Psoas muscle (tissue), 8 donors: Measurements from ENCODE around the gene KRAS. TPM values are rescaled to one million over a fixed set of nuclear protein-coding genes. Genes with fewer than 3 reads are reported as not detected.

Source experiments
- ATAC-seq, 4 donors: fragments of 200-7000 bp; cut with Tn5 transposase; one replicate each; pipeline ENCODE4 v1.9.1; 2020; ENCODE audit warnings: moderate library complexity in 3 of 4, mild to moderate bottlenecking in 2 of 4
- DNase-seq, 2 donors: peaks; one replicate each; pipeline ENCODE4 v3.0.0-alpha.2; 2020
- H3K27ac ChIP-seq: fragments of 200-600 bp; one replicate; pipeline ENCODE4 v1.8.0; 2022
- H3K27me3 ChIP-seq, 3 donors: fragments of 200-600 bp in 1 of 3; one replicate each; pipeline versions ENCODE4 v1.6.1 to v1.8.0; 2013 to 2022; ENCODE audit warnings: low read length in 2 of 3, mild to moderate bottlenecking in 2 of 3, moderate library complexity in 1 of 3; ENCODE audit not compliant: insufficient read depth in 3 of 3
- H3K36me3 ChIP-seq, 2 donors: fragments of 200-600 bp in 1 of 2; one replicate each; pipeline versions ENCODE4 v1.6.1 to v1.8.0; 2013 to 2022; ENCODE audit warnings: low read depth in 1 of 2, mild to moderate bottlenecking in 1 of 2, moderate library complexity in 1 of 2; ENCODE audit not compliant: insufficient read depth in 1 of 2
- H3K4me1 ChIP-seq: fragments of 200-600 bp; one replicate; pipeline ENCODE4 v1.8.0; 2022
- H3K4me3 ChIP-seq: fragments of 200-600 bp; one replicate; pipeline ENCODE4 v1.8.0; 2022; ENCODE audit warnings: mild to moderate bottlenecking
- H3K9me3 ChIP-seq: fragments of 200-600 bp; one replicate; pipeline ENCODE4 v1.8.0; 2022
- WGBS, 3 donors: extraction: QIAGEN DNeasy Blood & Tissue Kit; methylation state at CpG; one replicate each; pipeline versions ENCODE4 v1.1.6 to v1.1.7; 2013; 5-methylcytosine and 5-hydroxymethylcytosine counted together
- intact Hi-C, 2 donors: fragments of 100-400 bp; cut with DNase I; formaldehyde crosslinking; loops; one replicate each; pipeline versions ENCODE4 v1.11.0 to v1.14.2; 2022
- polyA plus RNA-seq, 3 donors: library from polyadenylated mRNA; stranded (reverse); fragments of 200-250 nt; gene quantifications; one replicate each; pipeline ENCODE4 v1.2.3, GENCODE V29; 2013
- total RNA-seq, 4 donors: library from RNA; stranded (reverse); fragmentation: NEBNext Ultra II Directional in 2 of 4; extraction: Animal tissue kit (Norgen Biotek cat#: 25700) in 2 of 4; gene quantifications; one replicate each; pipeline versions ENCODE4 v1.2.1 to v1.2.4, GENCODE V29; 2021 to 2023
- TF ChIP-seq, protein P1 (sequence below): fragments of 200-600 bp; IDR thresholded peaks from one replicate; pipeline ENCODE4 v1.8.0; 2022; ENCODE audit warnings: antibody characterized with exemption
- donor health status: healthy with polysubstance abuse.
- donor health status: DM: no; HTN: no; CAD: no; lungs with moderate emphysema.
- donor health status: Bipolar disorder and iron deficiency.
- donor health status: healthy.
- donor health status: DM: yes; HTN: yes; CAD: no.
- donor health status: DM: no; HTN: no; CAD: no.
- donor health status: DM: no; HTN: no; CAD: no.
- donor health status: DM: yes; HTN: yes; CAD: no.

KRAS gene
- total and polyA plus RNA-seq, 7 donors: 5.2 to 18.0 (median 12.3) TPM

DNA sequence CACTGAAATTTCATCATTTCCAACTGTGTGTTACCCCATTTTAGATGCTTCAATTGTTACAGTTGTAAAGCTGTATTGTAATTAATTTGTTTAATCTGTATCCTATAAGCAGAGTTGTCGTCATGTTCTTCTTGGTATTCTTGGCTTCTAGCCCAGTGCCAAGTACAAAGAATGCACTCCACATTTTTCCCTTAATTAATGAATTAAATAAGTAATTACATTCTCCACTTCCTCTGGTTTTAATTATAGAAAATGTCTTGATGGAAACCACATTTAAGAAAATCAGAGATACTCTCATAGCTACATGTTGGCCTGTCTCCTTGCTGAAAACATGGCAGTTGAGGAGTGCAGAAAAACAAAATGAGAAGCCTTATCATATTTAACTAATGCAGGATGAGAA lies 56.5 kb downstream of the KRAS start:
- H3K36me3 ChIP-seq: peaks cover 0 to 4% of the 10 kb centered on the region in 2 donors
- H3K9me3 ChIP-seq: no peaks in the 10 kb centered on the region
- 18 to 19% (median 18%) methylated on average over 1 of the region's 1 CpG for WGBS, 3 donors
- H3K27me3 ChIP-seq: no peaks in the 10 kb centered on the region
- no peak for DNase-seq
- peak overlapping the region; percentile 92 for H3K4me3 ChIP-seq
- TF ChIP-seq, protein P1, sequence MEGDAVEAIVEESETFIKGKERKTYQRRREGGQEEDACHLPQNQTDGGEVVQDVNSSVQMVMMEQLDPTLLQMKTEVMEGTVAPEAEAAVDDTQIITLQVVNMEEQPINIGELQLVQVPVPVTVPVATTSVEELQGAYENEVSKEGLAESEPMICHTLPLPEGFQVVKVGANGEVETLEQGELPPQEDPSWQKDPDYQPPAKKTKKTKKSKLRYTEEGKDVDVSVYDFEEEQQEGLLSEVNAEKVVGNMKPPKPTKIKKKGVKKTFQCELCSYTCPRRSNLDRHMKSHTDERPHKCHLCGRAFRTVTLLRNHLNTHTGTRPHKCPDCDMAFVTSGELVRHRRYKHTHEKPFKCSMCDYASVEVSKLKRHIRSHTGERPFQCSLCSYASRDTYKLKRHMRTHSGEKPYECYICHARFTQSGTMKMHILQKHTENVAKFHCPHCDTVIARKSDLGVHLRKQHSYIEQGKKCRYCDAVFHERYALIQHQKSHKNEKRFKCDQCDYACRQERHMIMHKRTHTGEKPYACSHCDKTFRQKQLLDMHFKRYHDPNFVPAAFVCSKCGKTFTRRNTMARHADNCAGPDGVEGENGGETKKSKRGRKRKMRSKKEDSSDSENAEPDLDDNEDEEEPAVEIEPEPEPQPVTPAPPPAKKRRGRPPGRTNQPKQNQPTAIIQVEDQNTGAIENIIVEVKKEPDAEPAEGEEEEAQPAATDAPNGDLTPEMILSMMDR: no peak
- H3K4me1 ChIP-seq: peaks cover 26% of the 10 kb centered on the region
- H3K27ac ChIP-seq: no peak overlapping the region
- intact Hi-C loops: no loop called here
- ATAC-seq: no peak

DNA sequence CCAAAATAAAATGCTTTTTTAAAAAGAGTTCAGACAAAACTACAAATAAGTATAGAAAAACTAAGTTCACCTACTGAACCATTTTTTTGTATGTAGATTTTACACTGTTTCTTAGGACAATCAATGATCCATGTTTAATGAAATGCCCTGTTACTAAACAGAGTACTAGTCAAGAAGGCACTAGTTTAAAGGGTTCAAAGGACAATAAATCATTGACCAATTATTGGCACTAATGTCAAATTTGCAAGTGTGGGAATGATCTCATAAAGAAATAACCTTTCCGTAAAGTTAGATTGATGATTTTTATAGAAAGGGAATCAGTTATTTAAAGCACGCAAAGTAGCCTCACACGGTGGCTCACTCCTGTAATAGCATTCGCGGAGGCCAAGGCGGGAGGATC lies 59.9 kb downstream of the KRAS start:
- no peak for ATAC-seq
- TF ChIP-seq, protein P1: no peak
- intact Hi-C loops: no loop called here
- H3K4me3 ChIP-seq: no peak overlapping the region
- DNase-seq: no peak
- H3K27me3 ChIP-seq: no peaks in the 10 kb centered on the region
- H3K9me3 ChIP-seq: no peaks in the 10 kb centered on the region
- H3K4me1 ChIP-seq: peaks cover under 1% of the 10 kb centered on the region
- 88 to 98% (median 96%) methylated on average over 6 of the region's 6 CpGs for WGBS, 3 donors
- H3K36me3 ChIP-seq: no peaks in the 10 kb centered on the region
- no peak overlapping the region for H3K27ac ChIP-seq

DNA sequence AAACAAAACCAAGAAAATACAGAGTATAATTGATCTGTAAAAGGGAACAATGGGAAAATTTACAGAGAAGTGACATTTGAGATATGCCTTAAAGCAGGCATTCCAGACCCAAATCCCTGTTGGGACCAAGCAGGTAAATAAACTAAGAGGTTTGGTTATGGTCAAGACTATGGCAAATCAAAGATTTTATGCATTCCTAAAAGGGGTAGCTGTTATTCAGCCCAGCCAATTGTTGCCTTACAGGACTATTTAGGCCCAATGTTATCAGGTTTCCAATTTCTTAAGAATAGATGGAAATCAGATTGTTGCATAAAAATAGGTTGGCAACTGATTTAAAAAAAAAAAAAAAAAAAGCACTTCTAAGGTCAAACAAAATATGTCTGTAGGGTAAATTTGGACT lies 61.1 kb downstream of the KRAS start:
- H3K4me1 ChIP-seq: no peaks in the 10 kb centered on the region
- intact Hi-C loops: no loop called here

DNA sequence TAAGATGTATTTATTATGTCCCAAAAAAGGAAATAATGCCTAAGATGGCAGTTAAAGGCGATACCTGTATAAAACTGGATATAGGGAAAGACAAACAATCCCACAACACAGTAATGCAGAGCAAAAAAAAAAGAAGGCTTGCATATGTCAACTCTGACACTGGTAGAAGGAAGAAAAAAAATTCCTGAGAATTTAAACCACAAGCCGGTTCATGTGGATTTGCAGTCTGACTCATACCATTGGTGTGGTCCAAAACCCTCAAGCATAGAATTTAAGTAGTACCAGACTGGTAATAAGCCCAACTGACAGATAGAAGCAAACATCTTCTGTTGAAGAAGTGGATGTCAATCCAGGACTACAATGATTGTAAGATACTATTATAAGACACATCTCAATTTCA lies 62.9 kb downstream of the KRAS start:
- 56 to 73% (median 64%) methylated on average over 2 of the region's 2 CpGs for WGBS, 3 donors
- Histone ChIP-seq H3K9me3 (no peaks in the 10 kb centered on the region), H3K4me1 (no peaks in the 10 kb centered on the region), H3K36me3 (no peaks in the 10 kb centered on the region), H3K27me3 (no peaks in the 10 kb centered on the region), H3K27ac (no peak overlapping the region), H3K4me3 (no peak overlapping the region)
- DNase-seq (no peak), ATAC-seq (no peak)
- TF ChIP-seq, protein P1: no peak
- intact Hi-C loops: no loop called here

More for the DNA sequence above, 61.1 kb downstream of the KRAS start:
- ATAC-seq: no peak
- H3K36me3 ChIP-seq: no peaks in the 10 kb centered on the region
- H3K4me3 ChIP-seq: no peak overlapping the region
- H3K27ac ChIP-seq: no peak overlapping the region
- TF ChIP-seq, protein P1: no peak
- H3K27me3 ChIP-seq: no peaks in the 10 kb centered on the region
- no peak for DNase-seq
- H3K9me3 ChIP-seq: no peaks in the 10 kb centered on the region

DNA sequence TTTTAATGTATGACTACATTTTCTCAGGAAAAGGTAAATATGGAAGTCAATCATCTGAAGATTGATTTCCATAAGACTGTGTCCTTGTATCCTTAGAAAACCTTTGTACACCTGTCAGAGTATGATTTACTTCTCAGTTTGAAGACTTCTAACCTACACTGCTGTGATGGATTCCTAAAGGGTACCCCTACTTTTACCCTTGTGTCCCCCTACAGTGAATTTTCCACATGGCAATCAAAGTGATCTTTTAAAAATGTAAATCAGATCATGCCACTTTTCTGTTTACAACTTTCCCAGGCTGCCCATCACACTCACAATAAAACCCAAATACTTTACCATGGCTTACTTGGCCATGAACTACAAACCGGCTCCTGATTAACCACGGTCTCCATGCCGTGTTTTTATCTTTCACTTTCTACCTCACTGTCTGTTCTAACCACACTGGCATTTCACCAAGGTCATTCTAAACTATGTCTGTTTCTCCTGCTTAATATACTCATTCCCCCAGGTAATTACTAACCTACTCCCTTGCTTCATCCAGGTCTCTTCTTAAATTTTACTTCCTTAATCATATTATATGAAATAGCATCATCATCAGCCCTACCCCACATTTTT lies 63.8 kb downstream of the KRAS start:
- no peaks in the 10 kb centered on the region for H3K9me3 ChIP-seq

More for the DNA sequence above, 63.8 kb downstream of the KRAS start:
- H3K4me3 ChIP-seq: no peak overlapping the region
- no peaks in the 10 kb centered on the region for H3K27me3 ChIP-seq
- intact Hi-C loops: no loop called here
- no peak overlapping the region for H3K27ac ChIP-seq
- TF ChIP-seq, protein P1: no peak
- H3K36me3 ChIP-seq: no peaks in the 10 kb centered on the region
- H3K4me1 ChIP-seq: no peaks in the 10 kb centered on the region
- ATAC-seq: no peak
- WGBS, 3 donors: 40 to 59% (median 50%) methylated on average over 3 of the region's 3 CpGs
- DNase-seq: no peak
